ENCODE measurements around the gene CDK10. TPM values are rescaled to one million over a fixed set of nuclear protein-coding genes. Genes with fewer than 3 reads are reported as not detected.

Gene CDK10
- total RNA-seq, 1 donor from 2014 or later, result 76.1 TPM

- H3K27ac Mint-ChIP-seq, result no peak overlapping the region
- ATAC-seq (ENCODE audit: low read depth) (no peak), DNase-seq (no peak)
- H3K4me3 Mint-ChIP-seq, result no peak overlapping the region
- no peak for TF ChIP-seq CTCF (IDR thresholded peaks at IDR 0.05)
- POLR2A ChIA-PET, result interaction anchor here (1.2 to 2.2 kb wide), 2 partner anchors 10 kb away, joined by 4 to 5 read pairs; no protein-coding TSS in a partner anchor
- intact Hi-C loops (cut with micrococcal nuclease), result no loop called here
- CTCF ChIA-PET, result interaction anchor here (1.8 to 5.1 kb wide), 2 partner anchors 83 to 151 kb away, joined by 7 to 102 read pairs; no protein-coding TSS in a partner anchor
- H3K9me3 Mint-ChIP-seq, result no peaks in the 10 kb centered on the region
- H3K4me1 Mint-ChIP-seq, result peaks cover 8% of the 10 kb centered on the region
- H3K27me3 Mint-ChIP-seq, result no peaks in the 10 kb centered on the region
- peaks cover 2% of the 10 kb centered on the region for H3K36me3 Mint-ChIP-seq (ENCODE audit: low read depth)
Measured at GRCh38 chr16:89709716-89710432, 23.4 kb downstream of the CDK10 start.

- no peak for TF ChIP-seq CTCF (IDR thresholded peaks at IDR 0.05)
- POLR2A ChIA-PET, result interaction anchor here (0.6 to 2.2 kb wide), 4 partner anchors 9 to 917 kb away, joined by 3 to 5 read pairs (median 4); no protein-coding TSS in a partner anchor
- Mint-ChIP-seq H3K27ac (no peak overlapping the region), H3K4me1 (peaks cover 6% of the 10 kb centered on the region), H3K4me3 (no peak overlapping the region), H3K27me3 (no peaks in the 10 kb centered on the region), H3K36me3 (ENCODE audit: low read depth) (peaks cover 2% of the 10 kb centered on the region), H3K9me3 (no peaks in the 10 kb centered on the region)
- CTCF ChIA-PET, result no interaction called here
- DNase-seq (no peak), ATAC-seq (ENCODE audit: low read depth) (no peak)
- intact Hi-C loops (cut with micrococcal nuclease), result loop anchor here (1.0 kb wide), 2 partner anchors 9 to 10 kb away; partner anchors contain the start of gene ZNF276
Measured at GRCh38 chr16:89710709-89711564, 24.4 kb downstream of the CDK10 start.

GRCh38 chr16:89711601-89712273, 25.2 kb downstream of the CDK10 start:
- intact Hi-C loops (cut with micrococcal nuclease), result loop anchor here (1.0 kb wide), 2 partner anchors 9 to 10 kb away; partner anchors contain the start of gene ZNF276
- Mint-ChIP-seq H3K4me3 (peak overlapping the region; percentile 76), H3K36me3 (ENCODE audit: low read depth) (peaks cover 2% of the 10 kb centered on the region), H3K27ac (no peak overlapping the region), H3K9me3 (no peaks in the 10 kb centered on the region), H3K27me3 (no peaks in the 10 kb centered on the region), H3K4me1 (peaks cover 2% of the 10 kb centered on the region)
- TF ChIP-seq CTCF (IDR thresholded peaks at IDR 0.05), result no peak
- DNase-seq, result peak; percentile 76
- ChIA-PET CTCF (no interaction called here), POLR2A (interaction anchor here (0.7 to 1.5 kb wide), 3 partner anchors 10 to 26 kb away, joined by 3 to 5 read pairs (median 3); partner anchors contain the start of gene SPATA2L)
- peak; percentile 96 for ATAC-seq (ENCODE audit: low read depth)

GRCh38 chr16:89712274-89712781, 25.8 kb downstream of the CDK10 start:
- no peak for DNase-seq
- Mint-ChIP-seq H3K36me3 (ENCODE audit: low read depth) (peaks cover 2% of the 10 kb centered on the region), H3K9me3 (no peaks in the 10 kb centered on the region), H3K27me3 (no peaks in the 10 kb centered on the region), H3K4me1 (peaks cover 2% of the 10 kb centered on the region), H3K4me3 (peak overlapping the region; percentile 76), H3K27ac (no peak overlapping the region)
- POLR2A ChIA-PET, result interaction anchor here (0.7 to 1.5 kb wide), 3 partner anchors 10 to 38 kb away, joined by 3 to 5 read pairs (median 3); partner anchors contain the start of gene SPATA2L
- CTCF ChIA-PET, result no interaction called here
- intact Hi-C loops (cut with micrococcal nuclease), result no loop called here
- TF ChIP-seq CTCF (IDR thresholded peaks at IDR 0.05), result no peak
- no peak for ATAC-seq (ENCODE audit: low read depth)
